Vagina (tissue), 2 donors: ENCODE results near the gene C1orf105. TPM values are rescaled to one million over a fixed set of nuclear protein-coding genes. Genes with fewer than 3 reads are reported as not detected.
A peak's percentile ranks its signal among the peaks of the same experiment; 100 is the strongest.
"Not testable (repeated sequence)": the region's sequence is repeated elsewhere in the genome, so short reads cannot be mapped to it uniquely, and the experiment has no call there.

Source experiments
- DNase-seq, 2 donors: peaks; one replicate each; pipeline ENCODE4 v3.0.0-alpha.2; 2017; ENCODE audit errors: extremely low spot score in 2 of 2
- H3K27ac ChIP-seq: fragments of 200-600 bp; sonication (generic); one replicate; pipeline ENCODE4 v1.5.1; 2019
- H3K27me3 ChIP-seq: fragments of 200-600 bp; sonication (generic); one replicate; pipeline ENCODE4 v1.5.1; 2019
- H3K36me3 ChIP-seq, 2 donors: fragments of 200-600 bp; sonication (generic); one replicate each; pipeline ENCODE4 v1.5.1; 2017 to 2019
- H3K4me1 ChIP-seq: fragments of 200-600 bp; sonication (generic); one replicate; pipeline ENCODE4 v1.5.1; 2019
- H3K4me3 ChIP-seq, 2 donors: fragments of 200-600 bp; sonication (generic); 1 replicate in 1 of 2; 2 replicates in 1 of 2; pipeline ENCODE4 v1.5.1; 2016 to 2019
- H3K9me3 ChIP-seq: fragments of 200-600 bp; sonication (generic); one replicate; pipeline ENCODE4 v1.5.1; 2019
- CTCF ChIP-seq, 3 experiments: fragments of 450-650 bp in 2 of 3; fragments of 200-600 bp in 1 of 3; sonication (generic) in 1 of 3; IDR thresholded peaks; one replicate each; pipeline ENCODE4 v1.5.1; 2017 to 2019; ENCODE audit warnings: antibody characterized with exemption in 3 of 3, mild to moderate bottlenecking in 2 of 3, moderate library complexity in 2 of 3
- POLR2A ChIP-seq, 2 donors: fragments of 450-650 bp; IDR thresholded peaks; one replicate each; pipeline ENCODE4 v1.6.1; 2017; ENCODE audit warnings: antibody characterized with exemption in 2 of 2, mild to moderate bottlenecking in 2 of 2, moderate library complexity in 2 of 2
- POLR2AphosphoS5 ChIP-seq, 2 donors: sonication (generic); formaldehyde crosslinking; IDR thresholded peaks; one replicate each; pipeline ENCODE4 v1.9.0; 2017; ENCODE audit warnings: antibody characterized with exemption in 2 of 2, mild to moderate bottlenecking in 2 of 2, low read depth in 1 of 2; ENCODE audit not compliant: insufficient read depth in 1 of 2
- intact Hi-C: fragments of 100-400 bp; cut with DNase I; formaldehyde crosslinking; loops from one replicate; pipeline ENCODE4 v1.15.1; 2023
- total RNA-seq: library from RNA; depleted of rRNA; stranded (reverse); fragments of >200 nt; gene quantifications from one replicate; pipeline ENCODE4 v1.2.3, GENCODE V29; 2016

Gene C1orf105
- total RNA-seq, 1 donor from 2014 or later: not detected

- DNase-seq: no peak
- TF ChIP-seq CTCF (IDR thresholded peaks at IDR 0.05) (no peak), POLR2A (IDR thresholded peaks at IDR 0.05) (no peak), POLR2AphosphoS5 (IDR thresholded peaks at IDR 0.05; ENCODE audit: insufficient read depth in 1 of 2, low read depth in 1 of 2) (no peak)
- H3K4me3 ChIP-seq: no peak overlapping the region
- H3K27ac ChIP-seq: no peak overlapping the region
- H3K27me3 ChIP-seq: no peaks in the 10 kb centered on the region
- H3K4me1 ChIP-seq: peaks cover 14% of the 10 kb centered on the region
- intact Hi-C loops: no loop called here
- H3K9me3 ChIP-seq: no peaks in the 10 kb centered on the region
- H3K36me3 ChIP-seq: no peaks in the 10 kb centered on the region
These were observed 6.7 kb downstream of the C1orf105 start for GRCh38 chr1:172427191-172427590.

GRCh38 chr1:172429331-172430127, 9.0 kb downstream of the C1orf105 start:
- no peak for DNase-seq
- intact Hi-C loops: no loop called here
- no peaks in the 10 kb centered on the region for H3K36me3 ChIP-seq
- TF ChIP-seq POLR2A (IDR thresholded peaks at IDR 0.05) (no peak), POLR2AphosphoS5 (IDR thresholded peaks at IDR 0.05; ENCODE audit: insufficient read depth in 1 of 2, low read depth in 1 of 2) (peak in 1 of 2 donors; percentile 36), CTCF (IDR thresholded peaks at IDR 0.05) (peak; percentile 43 to 64 (median 63))
- H3K27ac ChIP-seq: no peak overlapping the region
- H3K27me3 ChIP-seq: no peaks in the 10 kb centered on the region
- H3K4me1 ChIP-seq: peaks cover 19% of the 10 kb centered on the region
- no peaks in the 10 kb centered on the region for H3K9me3 ChIP-seq
- no peak overlapping the region for H3K4me3 ChIP-seq

GRCh38 chr1:172430128-172430454, 9.6 kb downstream of the C1orf105 start:
- H3K4me1 ChIP-seq: peaks cover 19% of the 10 kb centered on the region
- no peak for DNase-seq
- H3K27me3 ChIP-seq: no peaks in the 10 kb centered on the region
- no peaks in the 10 kb centered on the region for H3K9me3 ChIP-seq
- TF ChIP-seq POLR2AphosphoS5 (IDR thresholded peaks at IDR 0.05; ENCODE audit: insufficient read depth in 1 of 2, low read depth in 1 of 2): no peak
- TF ChIP-seq POLR2A (IDR thresholded peaks at IDR 0.05): no peak
- no peak for TF ChIP-seq CTCF (IDR thresholded peaks at IDR 0.05)
- H3K4me3 ChIP-seq: no peak overlapping the region
- no peak overlapping the region for H3K27ac ChIP-seq
- no peaks in the 10 kb centered on the region for H3K36me3 ChIP-seq
- intact Hi-C loops: no loop called here

- intact Hi-C loops: no loop called here
- no peaks in the 10 kb centered on the region for H3K27me3 ChIP-seq
- no peak overlapping the region for H3K27ac ChIP-seq
- no peaks in the 10 kb centered on the region for H3K9me3 ChIP-seq
- DNase-seq: no peak
- TF ChIP-seq POLR2AphosphoS5 (IDR thresholded peaks at IDR 0.05; ENCODE audit: insufficient read depth in 1 of 2, low read depth in 1 of 2): no peak
- TF ChIP-seq CTCF (IDR thresholded peaks at IDR 0.05): no peak
- TF ChIP-seq POLR2A (IDR thresholded peaks at IDR 0.05): no peak
- peaks cover 19% of the 10 kb centered on the region for H3K4me1 ChIP-seq
- H3K4me3 ChIP-seq: no peak overlapping the region
- H3K36me3 ChIP-seq: no peaks in the 10 kb centered on the region
These were observed 10.7 kb downstream of the C1orf105 start for GRCh38 chr1:172431204-172431603.

GRCh38 chr1:172431721-172432192, 11.3 kb downstream of the C1orf105 start:
- H3K27ac ChIP-seq: no peak overlapping the region
- TF ChIP-seq CTCF (IDR thresholded peaks at IDR 0.05): no peak
- TF ChIP-seq POLR2AphosphoS5 (IDR thresholded peaks at IDR 0.05; ENCODE audit: insufficient read depth in 1 of 2, low read depth in 1 of 2): peak; percentile 45 to 48
- H3K27me3 ChIP-seq: no peaks in the 10 kb centered on the region
- no peak overlapping the region for H3K4me3 ChIP-seq
- H3K9me3 ChIP-seq: no peaks in the 10 kb centered on the region
- H3K4me1 ChIP-seq: peaks cover 19% of the 10 kb centered on the region
- intact Hi-C loops: no loop called here
- H3K36me3 ChIP-seq: no peaks in the 10 kb centered on the region
- DNase-seq: no peak

GRCh38 chr1:172437183-172437582, 16.7 kb downstream of the C1orf105 start:
- H3K27me3 ChIP-seq, H3K27ac ChIP-seq, H3K36me3 ChIP-seq, DNase-seq, intact Hi-C loops, H3K4me3 ChIP-seq, H3K9me3 ChIP-seq: not testable (repeated sequence)
- peaks cover 19% of the 10 kb centered on the region for H3K4me1 ChIP-seq
